ENCODE data around the gene ATP8A2. TPM values are rescaled to one million over a fixed set of nuclear protein-coding genes. Genes with fewer than 3 reads are reported as not detected.
A peak's percentile ranks its signal among the peaks of the same experiment; 100 is the strongest.

Gene ATP8A2
- total and polyA plus RNA-seq, 11 donors = 0.01 to 0.29 (median 0.05) TPM; not detected in 2

- H3K4me3 ChIP-seq = no peak overlapping the region
- no peaks in the 10 kb centered on the region for H3K4me1 ChIP-seq
- H3K36me3 ChIP-seq = no peaks in the 10 kb centered on the region
- intact Hi-C loops (cut with DNase I) = no loop called here
- peaks cover 0 to 8% (median 0%) of the 10 kb centered on the region in 9 donors for H3K27me3 ChIP-seq
- H3K9me3 ChIP-seq = no peaks in the 10 kb centered on the region
- ATAC-seq (no peak), DNase-seq (no peak)
- TF ChIP-seq POLR2A (IDR thresholded peaks at IDR 0.05) (no peak), CTCF (IDR thresholded peaks at IDR 0.05) (no peak)
- no peak overlapping the region for H3K27ac ChIP-seq
- 80 to 87% (median 84%) methylated on average over 3 of the region's 3 CpGs for WGBS, 4 donors
Observed at GRCh38 chr13:25746131-25746530, 374.4 kb downstream of the ATP8A2 start.

GRCh38 chr13:25752957-25753551 is 381.3 kb downstream of the ATP8A2 start:
- 58 to 68% (median 60%) methylated on average over 8 of the region's 8 CpGs for WGBS, 4 donors
- Histone ChIP-seq H3K27ac (peak overlapping the region in 2 of 12 donors; percentile 4 to 10), H3K36me3 (no peaks in the 10 kb centered on the region), H3K27me3 (no peaks in the 10 kb centered on the region), H3K4me3 (no peak overlapping the region), H3K4me1 (peaks cover 0 to 20% (median 7%) of the 10 kb centered on the region in 12 donors), H3K9me3 (no peaks in the 10 kb centered on the region)
- TF ChIP-seq POLR2A (IDR thresholded peaks at IDR 0.05) (no peak), CTCF (IDR thresholded peaks at IDR 0.05) (no peak)
- intact Hi-C loops (cut with DNase I) = no loop called here
- DNase-seq (peak in 4 of 5 donors; percentile 47 to 62 (median 54)), ATAC-seq (peak; percentile 91 to 99 (median 96))

GRCh38 chr13:25753976-25754375 is 382.2 kb downstream of the ATP8A2 start:
- WGBS, 4 donors = 77 to 87% (median 81%) methylated on average over 7 of the region's 7 CpGs
- Histone ChIP-seq H3K9me3 (no peaks in the 10 kb centered on the region), H3K4me1 (peaks cover 0 to 20% (median 7%) of the 10 kb centered on the region in 12 donors), H3K4me3 (no peak overlapping the region), H3K36me3 (no peaks in the 10 kb centered on the region), H3K27me3 (no peaks in the 10 kb centered on the region), H3K27ac (no peak overlapping the region)
- ATAC-seq (no peak), DNase-seq (no peak)
- intact Hi-C loops (cut with DNase I) = no loop called here
- TF ChIP-seq POLR2A (IDR thresholded peaks at IDR 0.05) (no peak), CTCF (IDR thresholded peaks at IDR 0.05) (no peak)

GRCh38 chr13:25756251-25756650 is 384.5 kb downstream of the ATP8A2 start:
- peaks cover 0 to 6% (median 0%) of the 10 kb centered on the region in 9 donors for H3K27me3 ChIP-seq
- intact Hi-C loops (cut with DNase I) = no loop called here
- H3K4me3 ChIP-seq = no peak overlapping the region
- TF ChIP-seq POLR2A (IDR thresholded peaks at IDR 0.05) = no peak
- no peak for TF ChIP-seq CTCF (IDR thresholded peaks at IDR 0.05)
- 90 to 98% (median 95%) methylated on average over 5 of the region's 5 CpGs for WGBS, 4 donors
- H3K36me3 ChIP-seq = no peaks in the 10 kb centered on the region
- DNase-seq (no peak), ATAC-seq (no peak)
- no peaks in the 10 kb centered on the region for H3K9me3 ChIP-seq
- H3K4me1 ChIP-seq = peaks cover 0 to 20% (median 7%) of the 10 kb centered on the region in 12 donors
- no peak overlapping the region for H3K27ac ChIP-seq

Data from heart left ventricle (tissue), 16 donors.